Measurements from ENCODE around the gene LRRIQ1.
"Not testable (repeated sequence)": the region's sequence is repeated elsewhere in the genome, so short reads cannot be mapped to it uniquely, and the experiment has no call there.

LRRIQ1 gene

DNA sequence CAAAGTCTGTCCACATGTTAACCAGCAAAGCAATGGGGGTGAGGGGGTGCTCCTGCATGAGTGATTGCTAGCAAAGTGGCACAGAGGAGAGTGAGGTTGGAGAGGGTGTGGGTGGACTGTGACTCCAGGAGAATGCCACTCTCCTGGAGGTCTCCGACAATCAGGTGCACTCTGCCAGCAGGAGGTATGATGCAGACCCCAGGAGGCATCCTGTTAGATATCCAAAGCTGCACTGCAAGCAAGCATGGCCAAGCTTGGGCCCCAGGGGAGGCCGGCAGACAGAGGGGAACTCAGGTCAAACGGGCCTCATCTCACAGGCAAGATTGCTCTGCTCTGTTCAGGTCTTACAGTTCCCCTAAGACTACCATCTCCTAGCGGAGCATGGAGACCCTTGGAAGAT is 170.4 kb downstream of the LRRIQ1 start:
- DNase-seq (ENCODE audit: low spot score): no peak

DNA sequence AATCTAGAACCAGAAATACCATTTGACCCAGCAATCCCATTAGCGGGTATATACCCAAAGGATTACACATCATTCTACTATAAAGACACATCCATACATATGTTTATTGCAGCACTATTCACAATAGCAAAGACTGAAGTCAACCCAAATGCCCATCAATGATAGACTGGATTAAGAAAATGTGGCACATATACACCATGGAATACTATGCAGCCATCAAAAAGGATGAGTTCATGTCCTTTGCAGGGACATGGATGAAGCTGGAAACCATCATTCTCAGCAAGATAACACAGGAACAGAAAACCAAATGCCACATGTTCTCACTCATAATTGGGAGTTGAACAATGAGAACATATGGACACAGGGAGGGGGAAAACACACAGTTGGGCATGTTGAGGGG is 188.2 kb downstream of the LRRIQ1 start:
- not testable (repeated sequence) for DNase-seq (ENCODE audit: low spot score)

DNA sequence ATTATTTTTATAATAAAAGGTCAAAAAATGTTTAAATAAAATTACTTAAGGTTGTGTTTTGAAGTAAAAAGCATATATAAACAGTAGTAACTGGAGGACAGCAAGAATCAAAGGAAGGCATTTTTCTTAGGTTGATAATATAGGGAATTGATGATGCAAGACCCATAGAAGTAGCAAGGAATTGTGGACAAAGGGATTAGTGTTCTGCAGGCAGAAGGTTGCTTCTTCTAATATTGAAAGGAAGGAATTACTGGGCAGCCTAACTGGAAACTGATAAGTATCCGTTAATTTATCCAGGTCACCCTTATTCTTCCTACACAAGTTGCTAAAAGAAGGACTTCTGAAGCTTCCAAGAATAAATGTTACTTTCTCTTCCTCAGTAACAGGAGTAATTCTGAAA is 189.3 kb downstream of the LRRIQ1 start:
- DNase-seq (ENCODE audit: low spot score): no peak

DNA sequence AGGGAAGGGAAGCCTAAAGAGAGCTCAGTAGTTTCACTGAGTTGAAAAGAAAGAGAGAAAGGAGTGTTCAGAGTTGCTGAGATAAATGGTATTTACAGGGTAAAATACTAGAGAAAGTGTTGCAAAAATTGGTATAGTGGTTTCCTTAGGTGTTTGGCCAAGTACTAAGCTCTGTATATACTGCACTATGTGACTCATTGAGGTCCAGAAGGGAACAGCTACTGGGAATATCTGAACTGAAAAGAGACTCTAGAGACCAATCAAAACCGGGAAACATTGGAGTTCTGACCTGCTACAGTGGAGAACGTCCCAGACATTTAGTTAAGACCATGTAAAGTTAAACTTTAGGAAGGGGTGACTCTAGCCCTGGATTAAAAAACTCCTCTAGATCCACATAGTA is 201.2 kb downstream of the LRRIQ1 start:
- no peak for DNase-seq (ENCODE audit: low spot score)

DNA sequence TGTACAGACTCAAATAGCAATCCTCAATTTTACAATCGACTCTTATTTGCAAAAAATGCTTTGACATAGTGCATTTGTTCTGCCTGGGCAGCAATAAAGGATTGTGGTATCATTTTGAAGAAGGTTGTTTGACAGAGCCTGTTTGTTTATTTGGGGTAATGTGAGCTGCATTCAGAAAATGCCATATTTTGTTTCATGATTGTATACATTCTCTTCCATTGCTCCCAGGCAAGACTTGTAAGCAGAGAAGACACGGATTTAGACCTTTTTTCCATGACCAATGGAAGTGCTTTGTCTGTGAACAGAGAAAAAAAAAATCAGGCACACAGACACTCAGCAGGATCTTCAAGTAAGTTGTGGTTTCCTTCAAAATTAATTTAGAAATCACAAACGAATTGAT is 208.4 kb downstream of the LRRIQ1 start:
- DNase-seq (ENCODE audit: low spot score): no peak

DNA sequence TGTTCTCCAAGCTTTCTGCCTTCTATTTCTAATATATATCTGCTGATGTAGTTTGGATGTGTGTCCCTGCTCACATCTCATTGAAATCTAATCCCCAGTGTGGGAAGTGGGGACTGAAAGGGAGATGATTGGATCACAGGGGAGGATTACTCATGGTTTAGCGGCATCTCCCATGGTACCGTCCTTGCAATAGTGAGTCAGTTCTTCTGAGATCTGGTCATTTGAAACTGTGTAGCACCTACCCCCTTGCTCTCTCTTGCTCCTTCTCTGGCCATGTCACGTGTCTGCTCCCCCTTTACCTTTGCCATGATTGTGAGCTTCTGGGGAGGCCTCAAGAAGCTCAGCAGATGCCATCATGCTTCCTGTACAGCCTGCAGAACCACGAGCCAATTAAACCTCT is 217.7 kb downstream of the LRRIQ1 start:
- DNase-seq (ENCODE audit: low spot score): no peak

DNA sequence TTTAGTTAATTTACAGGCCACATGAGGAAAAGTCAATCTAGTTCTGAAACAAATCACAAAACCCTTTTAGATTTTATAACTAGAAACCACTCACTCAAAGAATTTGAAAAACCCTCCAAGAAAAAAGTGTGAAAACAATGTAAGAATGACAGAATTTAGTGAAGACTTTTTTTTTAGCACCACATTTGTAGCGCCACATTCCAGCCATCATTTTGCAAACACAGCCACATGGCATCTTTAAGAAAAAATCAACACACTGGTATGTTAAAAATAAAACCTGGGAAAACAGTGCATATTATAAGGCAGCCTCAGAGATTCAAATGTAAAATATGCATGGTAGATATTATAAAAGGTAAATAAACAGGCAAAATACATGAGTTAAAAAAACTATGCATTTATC is 221.5 kb downstream of the LRRIQ1 start:
- no peak for DNase-seq (ENCODE audit: low spot score)

DNA sequence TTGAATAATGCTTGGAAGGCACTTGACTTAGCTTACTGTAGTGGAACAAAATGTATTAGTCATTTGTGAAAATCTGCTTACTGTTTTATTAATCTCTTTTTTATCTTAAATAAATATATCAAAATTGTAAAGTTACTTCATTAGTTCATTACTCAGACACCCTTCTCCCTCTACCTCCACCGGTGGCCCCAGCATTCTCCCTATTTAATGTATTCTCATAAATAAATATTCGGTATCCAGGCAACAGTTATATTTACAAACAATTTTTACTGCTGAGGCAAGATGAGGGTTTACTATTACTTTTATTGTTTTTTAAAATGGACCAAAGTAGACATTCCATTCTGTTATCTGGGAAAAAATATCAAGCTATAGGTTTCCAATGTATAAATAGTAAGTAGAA is 224.3 kb downstream of the LRRIQ1 start:
- DNase-seq (ENCODE audit: low spot score): no peak

DNA sequence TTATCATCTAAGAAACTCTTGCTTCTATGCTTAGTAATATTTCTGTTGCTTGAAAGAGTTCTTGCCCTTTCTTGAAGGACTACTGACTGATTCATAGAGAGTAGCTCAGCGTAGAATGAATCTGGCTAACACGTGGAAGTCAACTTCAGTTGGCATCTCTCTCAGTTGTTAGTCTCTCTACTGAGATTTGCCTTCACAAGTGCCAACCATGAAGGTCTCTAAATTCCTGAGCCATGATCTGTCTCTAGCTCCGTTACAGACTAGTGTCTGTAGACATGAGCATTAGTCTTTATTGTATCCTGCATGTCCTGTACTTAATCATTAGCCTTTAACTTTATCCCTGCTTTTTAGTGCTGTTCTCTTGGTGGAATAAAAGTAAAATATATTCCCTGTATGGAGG is 224.7 kb downstream of the LRRIQ1 start:
- DNase-seq (ENCODE audit: low spot score): no peak

DNA sequence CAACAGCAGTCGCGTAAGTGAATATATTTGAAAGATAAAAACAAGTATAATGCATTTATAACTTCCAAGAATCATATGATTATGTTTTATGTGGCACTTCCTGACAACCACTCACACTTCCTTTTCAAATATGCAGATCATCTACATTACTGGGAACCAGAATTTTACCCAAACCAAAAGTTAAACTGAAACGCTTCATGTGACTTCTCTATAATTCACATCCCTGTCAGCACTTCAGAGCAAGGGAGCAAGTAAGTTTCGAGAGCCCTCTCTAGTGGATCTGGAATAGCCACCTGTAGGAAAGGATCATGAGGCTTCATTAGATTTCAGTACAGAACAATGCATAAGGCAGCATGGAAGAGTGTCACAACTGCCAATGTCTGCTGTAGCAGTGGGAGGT is 230.2 kb downstream of the LRRIQ1 start:
- no peak for DNase-seq (ENCODE audit: low spot score)

DNA sequence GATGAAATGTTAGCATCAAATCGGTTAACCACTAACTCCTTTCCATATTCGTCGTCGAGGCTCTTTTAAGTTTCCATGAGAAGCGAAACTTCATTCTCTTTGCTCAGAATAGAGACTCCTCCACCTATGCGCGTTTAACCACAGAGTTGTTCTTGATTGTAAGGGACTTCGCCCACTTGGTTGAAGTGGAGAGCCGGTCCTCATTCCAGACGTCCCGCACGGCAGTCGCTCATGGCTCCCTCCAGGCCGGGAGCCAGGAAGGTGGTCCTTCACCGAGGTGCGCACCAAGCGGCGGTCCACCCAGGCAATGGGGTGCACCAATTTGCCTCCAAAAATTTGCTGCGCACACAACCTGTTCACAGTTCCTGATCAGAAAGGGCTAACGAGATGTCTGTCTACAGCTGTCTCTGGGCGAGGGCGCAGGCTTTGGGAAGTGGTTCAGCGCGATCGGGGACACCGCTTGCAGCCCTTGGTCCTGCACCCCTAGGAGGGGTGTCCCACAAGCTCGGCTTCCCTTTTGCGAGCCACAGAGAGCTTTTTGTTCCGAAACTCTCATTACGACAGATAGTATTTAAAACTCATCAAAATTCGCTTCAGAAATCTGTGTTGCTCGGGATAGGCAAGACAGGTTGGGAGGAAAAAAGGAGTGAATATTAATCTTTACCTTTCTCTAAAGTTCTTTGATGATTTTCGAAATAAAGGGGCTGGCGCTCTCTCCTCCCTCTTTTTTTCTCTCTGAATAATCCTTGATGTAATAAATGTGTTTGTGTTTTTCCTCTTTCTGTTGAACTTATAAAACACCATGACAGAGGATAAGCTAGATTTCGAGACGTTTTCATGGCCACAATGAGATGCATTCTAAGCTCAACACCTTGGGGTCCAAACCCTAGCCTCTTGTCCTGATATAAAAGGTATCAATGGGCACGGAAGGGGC is 237.5 kb downstream of the LRRIQ1 start:
- no peak for DNase-seq (ENCODE audit: low spot score)

DNA sequence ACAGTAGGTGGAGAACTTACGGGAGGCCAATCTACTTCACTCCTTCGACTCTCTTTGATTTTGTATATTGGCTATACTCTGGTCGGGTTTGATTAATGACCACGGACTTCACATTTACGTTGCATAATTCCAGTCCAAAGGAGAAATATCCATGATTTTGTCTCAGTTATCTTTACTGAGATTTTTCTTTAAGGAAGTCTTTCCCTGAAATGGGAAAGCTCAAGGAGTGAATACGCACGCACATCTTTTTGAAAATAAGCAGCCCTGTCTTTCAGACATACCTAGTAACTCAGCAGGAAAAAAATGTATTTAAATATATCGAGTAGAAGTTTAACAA is 238.1 kb downstream of the LRRIQ1 start:
- no peak for DNase-seq (ENCODE audit: low spot score)

DNA sequence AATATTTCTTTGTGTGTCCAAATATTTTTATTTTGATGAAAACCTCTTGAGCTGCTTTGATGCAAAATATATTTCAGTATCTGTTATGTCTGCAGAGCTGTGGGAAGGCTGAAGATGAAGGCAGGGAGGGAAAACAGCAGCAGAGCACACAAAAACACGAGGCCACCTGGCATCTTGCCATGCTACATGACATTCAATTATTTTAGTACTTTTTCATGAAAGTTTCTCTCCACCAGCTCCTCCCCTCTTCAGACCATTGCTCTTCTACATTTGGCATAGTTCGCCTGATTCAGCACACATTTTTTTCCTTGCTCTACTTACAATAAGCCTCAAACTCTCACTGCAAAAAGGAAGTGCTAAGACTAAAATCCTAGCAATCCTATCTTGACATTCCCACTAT is 239.2 kb downstream of the LRRIQ1 start:
- no peak for DNase-seq (ENCODE audit: low spot score)

DNA sequence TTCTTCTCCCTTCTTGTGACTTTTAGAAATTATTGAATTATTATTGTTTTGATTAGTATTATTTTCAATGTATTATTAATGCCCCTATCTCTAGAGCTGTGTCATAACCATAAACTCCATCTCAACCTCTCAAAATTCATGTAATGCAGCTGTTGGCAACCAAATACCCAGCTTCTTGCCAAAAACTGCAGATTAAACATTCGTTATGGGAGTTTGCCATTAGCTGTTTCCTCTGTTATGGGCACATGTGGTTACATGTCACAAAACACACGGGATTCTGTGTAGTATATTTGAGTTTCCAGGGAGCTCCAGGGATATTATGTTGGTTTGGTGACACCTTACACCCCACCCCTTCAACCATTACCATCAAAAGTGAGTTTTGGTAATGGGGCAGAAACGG is 241.0 kb downstream of the LRRIQ1 start:
- DNase-seq (ENCODE audit: low spot score): no peak

DNA sequence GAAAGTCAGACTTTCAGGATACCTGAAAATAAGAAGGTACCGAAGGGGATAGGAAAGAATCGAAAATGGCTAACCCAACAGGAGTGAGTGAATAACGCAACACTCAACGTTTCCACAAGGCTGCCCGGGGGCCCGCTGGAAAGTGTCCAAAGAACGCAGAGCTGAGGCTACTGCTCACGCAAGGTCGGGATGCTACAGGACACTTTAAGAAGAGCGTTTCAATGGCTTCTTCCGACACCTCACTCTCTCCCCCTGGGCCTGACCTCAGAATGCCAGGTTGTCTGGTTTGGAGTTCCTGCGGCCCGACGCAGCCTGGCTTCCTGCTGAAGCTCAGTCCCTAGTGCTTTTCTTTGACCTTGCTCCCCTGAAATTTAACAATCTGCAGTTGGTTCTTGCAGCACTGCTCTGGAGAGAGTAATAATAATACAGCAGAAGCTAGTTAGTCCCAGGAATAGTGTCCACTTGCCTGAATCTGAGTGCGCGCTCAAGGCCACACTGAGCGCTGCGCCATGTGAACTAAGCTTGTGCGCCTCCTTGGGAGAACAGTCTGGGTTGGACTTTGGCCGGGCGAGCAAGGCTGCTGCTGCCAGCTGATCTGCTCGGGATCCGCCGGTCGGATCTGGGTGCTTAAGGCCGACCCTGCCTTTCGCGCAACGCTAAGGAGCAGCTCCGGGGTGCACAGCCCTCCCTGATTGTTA is 241.9 kb downstream of the LRRIQ1 start:
- no peak for DNase-seq (ENCODE audit: low spot score)

DNA sequence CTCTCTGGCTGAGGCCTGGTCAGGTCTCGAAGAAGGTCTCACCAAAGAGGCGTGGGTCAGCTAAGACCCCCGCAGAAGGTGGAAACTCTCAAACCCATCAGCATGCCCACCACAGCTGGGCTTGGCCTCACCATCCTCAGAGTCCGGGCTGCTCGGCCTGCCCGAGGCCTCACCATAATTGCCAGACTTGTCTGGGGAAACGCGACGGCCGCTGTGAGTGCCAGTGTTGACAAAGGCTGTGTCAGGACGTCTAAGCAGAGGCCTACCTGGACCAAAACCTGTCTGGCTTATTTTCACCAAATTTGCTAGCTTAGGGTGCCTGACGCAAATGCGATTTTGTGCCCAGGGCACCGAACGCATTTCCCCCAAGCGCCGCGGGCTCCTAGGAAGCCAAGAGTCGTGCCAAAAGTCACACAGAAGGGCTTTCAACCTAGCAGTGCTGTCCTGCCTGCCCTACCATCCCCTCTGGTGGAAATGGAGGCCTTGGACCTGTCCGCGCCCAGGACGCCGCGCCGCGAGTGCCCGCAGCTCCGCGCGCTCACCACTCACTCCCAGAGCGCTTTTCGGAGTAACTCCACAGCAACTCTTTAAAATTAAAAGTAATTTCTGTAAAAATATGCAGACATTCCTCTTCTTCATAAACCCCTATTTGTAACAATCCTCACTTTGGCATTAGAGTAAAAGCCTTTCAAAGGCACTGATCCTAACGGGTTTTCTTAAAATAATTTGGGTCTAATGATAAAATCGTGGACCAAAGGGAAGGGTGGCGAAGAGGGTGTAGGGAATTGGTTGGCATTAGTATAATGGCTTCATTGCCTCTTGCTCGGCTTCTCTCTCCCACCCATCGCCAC is 242.7 kb downstream of the LRRIQ1 start:
- no peak for DNase-seq (ENCODE audit: low spot score)

DNA sequence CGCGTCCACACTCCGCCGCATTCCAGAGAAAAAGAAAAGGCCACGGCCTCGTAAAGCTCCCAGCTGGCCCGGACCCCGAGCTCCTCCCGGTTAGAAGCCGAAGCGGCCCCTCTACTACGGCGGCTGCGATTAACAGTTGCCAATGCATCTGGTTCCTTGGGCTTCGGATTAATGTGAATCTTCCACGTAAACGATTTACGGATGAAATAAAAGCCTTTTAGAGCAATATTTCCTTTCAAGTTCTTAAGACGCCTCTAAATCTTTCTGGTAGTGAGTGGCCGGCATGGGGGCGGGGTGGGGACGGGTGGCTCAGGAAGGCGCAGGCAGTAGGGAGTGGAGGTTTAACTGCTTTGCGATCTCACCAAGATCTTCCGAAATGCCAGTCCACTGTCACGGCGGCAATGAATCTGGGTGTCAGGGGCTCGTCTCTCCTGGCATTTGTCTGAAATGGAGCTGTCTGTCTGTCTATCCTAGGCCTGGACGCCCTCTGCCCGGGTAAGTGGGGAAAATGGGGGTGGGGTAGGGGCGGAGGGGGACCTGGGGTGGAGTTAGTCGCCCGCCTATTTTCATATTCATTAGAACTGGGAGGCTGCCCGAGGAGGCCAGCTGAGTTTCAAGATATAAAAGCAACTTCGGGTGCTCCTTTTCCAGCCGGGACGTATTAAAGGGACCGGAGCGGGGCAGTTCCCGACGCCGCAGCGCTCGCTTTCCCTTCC is 243.5 kb downstream of the LRRIQ1 start:
- no peak for DNase-seq (ENCODE audit: low spot score)

DNA sequence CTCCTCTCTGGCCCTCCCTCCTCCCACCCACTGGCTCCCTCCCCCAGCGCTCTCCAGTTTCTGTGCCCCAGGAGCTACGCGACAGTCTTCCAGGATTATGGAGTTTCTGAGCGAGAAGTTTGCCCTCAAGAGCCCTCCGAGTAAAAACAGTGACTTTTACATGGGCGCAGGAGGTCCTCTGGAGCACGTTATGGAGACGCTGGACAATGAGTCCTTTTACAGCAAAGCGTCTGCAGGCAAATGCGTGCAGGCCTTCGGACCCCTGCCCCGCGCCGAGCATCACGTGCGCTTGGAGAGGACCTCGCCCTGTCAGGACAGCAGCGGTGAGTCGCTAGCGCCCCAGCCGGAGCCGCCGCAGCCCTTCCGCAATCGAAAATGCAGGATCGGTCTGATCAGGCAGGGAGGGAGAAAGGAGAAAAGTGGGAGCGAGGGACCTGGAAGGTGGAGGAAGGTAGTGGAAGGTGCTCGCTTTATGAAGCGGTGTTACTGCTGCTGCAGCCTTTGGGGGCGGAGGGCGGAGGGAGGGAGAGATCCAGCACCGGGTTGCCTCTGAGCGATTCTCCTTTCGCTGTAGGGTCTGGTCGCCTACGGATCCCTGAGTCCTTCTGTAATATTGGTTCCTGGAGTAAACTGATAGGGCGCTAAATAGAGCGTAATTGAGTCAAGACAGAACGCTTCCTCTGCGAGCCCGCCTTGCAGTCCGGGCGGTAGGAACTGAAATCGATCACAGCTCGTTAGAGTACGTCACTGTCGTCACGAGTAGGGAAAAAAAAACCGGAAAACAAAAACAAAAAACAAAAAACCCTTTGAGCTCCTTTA is 244.2 kb downstream of the LRRIQ1 start, which contains the start of gene ALX1:
ALX1 (plus strand) TSS at position 56 of the 819 bp plus-strand sequence; CDS start at position 98, 42 bp downstream.
- DNase-seq (ENCODE audit: low spot score): no peak

DNA sequence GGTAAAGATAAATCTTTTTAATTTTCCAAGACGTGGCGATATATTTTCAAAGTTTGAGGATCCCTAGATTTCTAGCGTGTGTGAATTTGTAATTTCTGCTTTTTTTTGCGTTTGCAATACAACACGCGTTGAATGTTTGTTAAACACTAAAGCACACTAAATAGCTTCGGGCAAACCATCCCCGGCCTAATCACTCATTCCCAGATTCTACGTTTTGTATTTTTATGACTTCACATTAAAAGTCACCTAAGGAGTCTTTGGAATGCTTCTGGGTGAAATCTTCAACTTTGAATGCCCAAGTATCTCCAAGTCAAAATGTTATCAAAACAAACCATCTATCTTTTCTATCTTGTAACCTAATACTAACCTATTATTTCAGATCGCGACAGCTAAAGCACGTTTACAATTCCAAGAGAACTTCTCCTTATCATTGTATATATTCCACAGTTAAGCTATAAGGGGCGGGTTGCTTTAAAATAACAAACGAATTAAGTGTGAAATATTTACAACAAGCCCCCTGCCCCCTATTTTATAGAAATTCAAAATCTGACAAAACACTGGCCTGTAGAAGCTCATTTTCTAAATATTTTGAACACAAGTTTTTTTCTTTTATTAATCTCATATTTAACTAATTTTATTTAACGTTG is 245.0 kb downstream of the LRRIQ1 start:
- DNase-seq (ENCODE audit: low spot score): no peak

DNA sequence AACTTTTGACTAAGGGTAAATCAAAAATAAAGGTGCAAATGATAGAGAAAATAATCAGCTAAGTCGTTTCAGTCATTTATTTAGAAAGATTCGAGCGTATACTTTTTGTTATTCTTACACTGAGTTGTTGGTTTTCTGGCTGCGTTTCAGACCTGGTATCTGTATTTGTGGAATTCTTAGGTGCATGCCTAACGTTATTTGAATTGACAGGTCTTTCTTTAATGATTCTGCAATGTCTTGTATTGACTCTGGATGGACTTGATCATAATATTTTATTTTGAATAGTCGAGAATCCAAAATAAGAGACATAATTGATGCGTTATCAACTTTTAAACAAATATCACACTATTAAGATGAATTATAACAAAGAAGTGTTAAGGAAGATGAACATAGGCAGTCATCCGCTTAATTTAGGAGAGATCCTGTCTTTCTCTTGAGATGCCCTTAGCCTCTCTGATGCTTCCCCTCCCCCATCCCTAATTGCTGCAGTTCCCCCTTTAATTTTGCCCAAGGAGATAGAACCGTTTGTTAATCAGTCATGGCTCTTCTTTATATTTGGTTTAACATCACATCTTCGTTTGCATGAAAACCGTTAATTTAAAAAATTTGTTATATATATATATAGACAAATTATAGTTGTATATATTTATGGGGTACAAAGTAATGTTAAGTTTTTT is 245.6 kb downstream of the LRRIQ1 start:
- no peak for DNase-seq (ENCODE audit: low spot score)

Measured in CD4-positive, alpha-beta T cell treated with Interleukin-2 at 100 ng/mL for 4 hours (primary cell).